Choroid plexus epithelial cell (primary cell): ENCODE results near the gene CA10.

Source experiments
- DNase-seq: peaks from one replicate; pipeline ENCODE4 v3.0.0-alpha.2; 2010; ENCODE audit warnings: low read depth
- H3K4me3 ChIP-seq: 2 replicates; pipeline ENCODE4 v1.5.1; 2011; ENCODE audit warnings: low read depth, mild to moderate bottlenecking, control low read depth, low read length, moderate library complexity
- CTCF ChIP-seq: conservative IDR thresholded peaks from 2 replicates; pipeline ENCODE4 v1.5.1; 2011; ENCODE audit warnings: low read depth, mild to moderate bottlenecking, control low read depth, inconsistent platforms, low read length, moderate library complexity

CA10 gene

GRCh38 chr17:51597345-51597744 lies 561.2 kb downstream of the CA10 start:
- no peak for DNase-seq
- no peak for TF ChIP-seq CTCF

GRCh38 chr17:51595826-51596398 lies 562.6 kb downstream of the CA10 start:
- no peak overlapping the region for H3K4me3 ChIP-seq
- no peak for DNase-seq
- no peak for TF ChIP-seq CTCF

More at GRCh38 chr17:51597345-51597744, 561.2 kb downstream of the CA10 start:
- H3K4me3 ChIP-seq = no peak overlapping the region

GRCh38 chr17:51590071-51590656 lies 568.4 kb downstream of the CA10 start:
- no peak for TF ChIP-seq CTCF
- no peak overlapping the region for H3K4me3 ChIP-seq
- no peak for DNase-seq

GRCh38 chr17:51588063-51588462 lies 570.5 kb downstream of the CA10 start:
- no peak for TF ChIP-seq CTCF
- H3K4me3 ChIP-seq = no peak overlapping the region
- DNase-seq = no peak

GRCh38 chr17:51587516-51587915 lies 571.0 kb downstream of the CA10 start:
- DNase-seq = no peak
- no peak for TF ChIP-seq CTCF
- H3K4me3 ChIP-seq = no peak overlapping the region

- no peak for TF ChIP-seq CTCF
- no peak for DNase-seq
- no peak overlapping the region for H3K4me3 ChIP-seq
These were observed 572.9 kb downstream of the CA10 start for GRCh38 chr17:51585514-51586104.

GRCh38 chr17:51580869-51581268 lies 577.6 kb downstream of the CA10 start:
- H3K4me3 ChIP-seq = no peak overlapping the region
- no peak for TF ChIP-seq CTCF
- no peak for DNase-seq
